ENCODE measurements around the gene KLF11.

DNA sequence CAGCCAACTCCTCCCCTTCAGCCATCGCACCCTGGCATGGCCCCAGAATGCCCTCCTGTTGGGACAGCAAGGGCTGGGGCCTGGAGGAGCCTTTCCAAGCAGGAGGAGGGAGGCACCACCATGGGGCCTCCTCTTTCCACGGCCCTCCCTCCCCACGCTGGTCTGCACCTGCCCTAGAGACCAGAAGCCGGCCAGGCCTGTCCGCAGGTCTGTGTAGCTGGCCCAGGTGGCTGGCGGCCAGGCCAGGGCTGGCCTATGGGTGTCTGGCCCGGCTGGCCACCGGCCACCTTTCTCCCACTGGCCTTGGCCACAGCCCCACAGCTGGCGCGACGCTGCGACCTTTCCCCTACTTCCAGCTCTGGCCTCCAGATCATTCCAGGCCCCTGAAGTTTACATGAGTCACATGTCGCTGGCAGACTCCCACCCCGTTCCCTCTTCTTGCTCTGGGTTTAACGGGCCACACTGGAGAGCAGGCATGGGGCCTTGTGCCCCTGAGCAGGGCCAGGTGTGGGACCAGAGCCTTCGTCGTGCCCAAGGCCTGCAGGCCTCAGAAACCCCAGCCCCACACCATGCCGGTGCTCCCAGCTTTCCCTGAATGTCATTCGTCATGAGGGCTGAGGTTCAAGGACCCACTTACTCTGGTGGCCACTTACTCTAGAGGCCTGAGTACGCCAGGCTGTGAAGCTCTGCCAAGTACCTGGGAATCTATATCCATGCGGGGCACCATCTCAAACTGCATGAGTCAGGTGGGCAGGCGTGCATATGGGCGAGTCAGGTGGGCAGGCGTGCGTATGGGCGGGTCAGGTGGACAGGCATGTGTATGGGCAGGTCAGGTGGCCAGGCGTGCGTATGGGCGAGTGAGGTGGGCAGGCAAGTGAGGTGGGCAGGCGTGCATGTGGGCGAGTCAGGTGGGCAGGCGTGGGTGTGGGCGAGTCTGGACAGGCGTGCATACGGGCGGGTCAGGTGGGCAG lies 33.3 kb upstream of the KLF11 start:
- TF ChIP-seq, protein P1, sequence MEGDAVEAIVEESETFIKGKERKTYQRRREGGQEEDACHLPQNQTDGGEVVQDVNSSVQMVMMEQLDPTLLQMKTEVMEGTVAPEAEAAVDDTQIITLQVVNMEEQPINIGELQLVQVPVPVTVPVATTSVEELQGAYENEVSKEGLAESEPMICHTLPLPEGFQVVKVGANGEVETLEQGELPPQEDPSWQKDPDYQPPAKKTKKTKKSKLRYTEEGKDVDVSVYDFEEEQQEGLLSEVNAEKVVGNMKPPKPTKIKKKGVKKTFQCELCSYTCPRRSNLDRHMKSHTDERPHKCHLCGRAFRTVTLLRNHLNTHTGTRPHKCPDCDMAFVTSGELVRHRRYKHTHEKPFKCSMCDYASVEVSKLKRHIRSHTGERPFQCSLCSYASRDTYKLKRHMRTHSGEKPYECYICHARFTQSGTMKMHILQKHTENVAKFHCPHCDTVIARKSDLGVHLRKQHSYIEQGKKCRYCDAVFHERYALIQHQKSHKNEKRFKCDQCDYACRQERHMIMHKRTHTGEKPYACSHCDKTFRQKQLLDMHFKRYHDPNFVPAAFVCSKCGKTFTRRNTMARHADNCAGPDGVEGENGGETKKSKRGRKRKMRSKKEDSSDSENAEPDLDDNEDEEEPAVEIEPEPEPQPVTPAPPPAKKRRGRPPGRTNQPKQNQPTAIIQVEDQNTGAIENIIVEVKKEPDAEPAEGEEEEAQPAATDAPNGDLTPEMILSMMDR (IDR thresholded peaks at IDR 0.05; ENCODE audit: control extremely low read depth in 1 of 3, insufficient read depth in 1 of 3, low read depth in 1 of 3, low read length in 3 of 3): no peak
- TF ChIP-seq, protein P2, sequence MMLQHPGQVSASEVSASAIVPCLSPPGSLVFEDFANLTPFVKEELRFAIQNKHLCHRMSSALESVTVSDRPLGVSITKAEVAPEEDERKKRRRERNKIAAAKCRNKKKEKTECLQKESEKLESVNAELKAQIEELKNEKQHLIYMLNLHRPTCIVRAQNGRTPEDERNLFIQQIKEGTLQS (IDR thresholded peaks at IDR 0.05; ENCODE audit: insufficient read depth, low read depth, low read length): no peak
- TF ChIP-seq, protein P3, sequence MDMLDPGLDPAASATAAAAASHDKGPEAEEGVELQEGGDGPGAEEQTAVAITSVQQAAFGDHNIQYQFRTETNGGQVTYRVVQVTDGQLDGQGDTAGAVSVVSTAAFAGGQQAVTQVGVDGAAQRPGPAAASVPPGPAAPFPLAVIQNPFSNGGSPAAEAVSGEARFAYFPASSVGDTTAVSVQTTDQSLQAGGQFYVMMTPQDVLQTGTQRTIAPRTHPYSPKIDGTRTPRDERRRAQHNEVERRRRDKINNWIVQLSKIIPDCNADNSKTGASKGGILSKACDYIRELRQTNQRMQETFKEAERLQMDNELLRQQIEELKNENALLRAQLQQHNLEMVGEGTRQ (IDR thresholded peaks at IDR 0.05; ENCODE audit: low read length): no peak
- no peak for TF ChIP-seq CEBPB (IDR thresholded peaks at IDR 0.05; ENCODE audit: low read depth, low read length)
- no peak for TF ChIP-seq EGR1 (IDR thresholded peaks at IDR 0.05; ENCODE audit: borderline replicate concordance, low read depth, low read length)
- no peak for TF ChIP-seq POLR2AphosphoS5 (IDR thresholded peaks at IDR 0.05; ENCODE audit: low read depth, low read length)
